GDM1 (cell line): Measurements from ENCODE around the gene CELSR3.

Source experiments
- DNase-seq: peaks from one replicate; lab custom pipeline; 2025; lab: John Stamatoyannopoulos, UW

CELSR3 gene

DNA sequence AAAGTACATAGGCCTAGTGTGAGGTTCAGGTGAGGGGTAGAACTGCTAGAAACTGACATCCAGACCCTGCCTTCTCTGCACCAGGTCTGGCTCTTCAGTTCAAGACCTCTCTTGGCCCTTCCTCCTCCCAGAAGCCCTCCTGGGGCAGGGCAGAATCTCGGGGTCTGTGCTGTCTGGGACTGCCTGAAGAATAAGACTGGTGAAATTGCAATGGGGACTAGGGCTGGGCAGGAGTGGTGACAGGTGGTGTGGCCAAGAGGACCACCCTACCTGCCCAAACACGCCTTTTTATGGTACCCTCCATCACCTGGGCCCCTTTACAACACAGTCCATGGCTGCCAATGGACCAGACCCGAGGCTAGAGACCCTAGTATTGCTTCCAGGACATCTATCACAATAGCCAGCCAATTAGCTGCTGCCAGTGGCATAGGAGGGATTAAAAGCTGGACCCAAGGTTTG lies 24.6 kb upstream of the CELSR3 start:
- DNase-seq, result no peak

DNA sequence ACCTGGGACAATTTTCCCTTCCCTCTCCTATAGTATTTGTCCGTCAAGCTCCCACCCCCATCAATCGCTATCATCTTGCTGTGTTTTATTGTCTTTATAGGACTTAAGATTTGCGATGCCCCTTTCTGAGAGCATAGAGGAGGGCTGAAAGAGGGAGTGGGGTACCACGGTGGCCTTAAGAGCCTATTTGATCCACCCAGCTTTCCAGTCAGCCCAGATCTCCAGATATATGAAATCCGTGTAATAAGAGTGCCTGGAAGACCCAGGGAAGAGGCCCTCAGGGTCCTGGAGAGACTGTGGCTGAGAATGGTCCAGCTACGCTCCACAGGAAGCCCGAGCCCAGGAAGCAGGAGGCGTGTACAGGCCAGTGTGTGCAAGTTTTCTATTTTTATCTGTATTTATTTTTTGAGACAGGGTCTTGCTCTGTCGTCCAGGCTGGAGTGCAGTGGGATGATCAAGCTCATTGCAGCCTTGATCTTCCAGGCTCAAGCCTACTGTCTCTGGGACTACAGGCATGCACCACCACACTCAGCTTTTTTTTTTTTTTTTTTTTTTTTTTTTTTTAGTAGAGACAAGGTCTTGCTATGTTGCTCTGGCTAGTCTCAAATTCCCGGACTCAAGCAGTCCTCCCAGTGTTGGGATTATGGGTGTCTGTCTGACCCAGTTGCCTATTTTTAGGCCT lies 24.0 kb upstream of the CELSR3 start:
- no peak for DNase-seq

GRCh38 chr3:48685603-48686511 lies 23.2 kb upstream of the CELSR3 start, which contains the start of gene NCKIPSD:
NCKIPSD (minus strand) TSS chr3:48685915; CDS start chr3:48685807, 108 bp downstream.
- peak; percentile 83 for DNase-seq

DNA sequence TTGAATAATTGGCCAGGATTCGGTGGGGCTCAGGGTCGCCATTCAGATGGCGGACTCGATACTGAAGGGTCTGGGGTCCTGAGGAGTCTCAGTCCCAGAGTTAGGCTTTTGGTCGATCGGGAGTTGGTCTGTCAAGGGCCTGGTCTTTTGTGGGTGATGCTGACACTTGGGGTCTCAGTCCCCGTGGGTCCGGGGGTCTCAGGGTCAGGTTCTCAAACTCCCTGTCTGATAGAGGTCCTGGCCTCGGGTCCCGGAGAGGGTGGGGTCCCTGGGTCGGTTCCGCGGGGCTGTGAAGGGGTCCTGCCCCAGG lies 22.6 kb upstream of the CELSR3 start:
- no peak for DNase-seq

- DNase-seq, result no peak
Observed at GRCh38 chr3:48684480-48685143, 21.9 kb upstream of the CELSR3 start.

GRCh38 chr3:48684054-48684349 lies 21.3 kb upstream of the CELSR3 start:
- DNase-seq, result no peak

- DNase-seq, result no peak
Observed at GRCh38 chr3:48682786-48683185, 20.1 kb upstream of the CELSR3 start.

- DNase-seq, result no peak
Observed at GRCh38 chr3:48681974-48682610, 19.4 kb upstream of the CELSR3 start.

DNA sequence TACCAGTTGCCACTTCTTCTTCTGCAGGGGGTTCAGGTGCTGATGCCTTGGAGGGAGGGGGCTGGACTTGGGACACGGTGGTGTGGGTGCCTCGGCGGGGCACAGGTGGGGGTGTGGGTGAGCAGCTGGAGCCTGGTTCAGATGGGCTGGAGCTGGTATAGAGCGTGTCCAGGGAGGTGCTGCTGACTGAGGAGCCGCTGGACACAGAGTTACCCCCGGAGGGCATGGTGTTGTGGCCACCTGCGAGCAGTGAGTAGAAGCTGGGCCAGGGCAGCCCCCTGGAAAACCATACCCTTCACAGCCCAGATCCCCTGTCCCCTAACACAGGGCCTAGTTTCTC lies 18.8 kb upstream of the CELSR3 start:
- DNase-seq, result no peak

- no peak for DNase-seq
Observed at GRCh38 chr3:48680811-48681540, 18.3 kb upstream of the CELSR3 start.

- no peak for DNase-seq
Observed at GRCh38 chr3:48679411-48680391, 17.0 kb upstream of the CELSR3 start.

GRCh38 chr3:48678566-48679380 lies 16.1 kb upstream of the CELSR3 start:
- no peak for DNase-seq

- DNase-seq, result no peak
Observed at GRCh38 chr3:48678056-48678455, 15.4 kb upstream of the CELSR3 start.

DNA sequence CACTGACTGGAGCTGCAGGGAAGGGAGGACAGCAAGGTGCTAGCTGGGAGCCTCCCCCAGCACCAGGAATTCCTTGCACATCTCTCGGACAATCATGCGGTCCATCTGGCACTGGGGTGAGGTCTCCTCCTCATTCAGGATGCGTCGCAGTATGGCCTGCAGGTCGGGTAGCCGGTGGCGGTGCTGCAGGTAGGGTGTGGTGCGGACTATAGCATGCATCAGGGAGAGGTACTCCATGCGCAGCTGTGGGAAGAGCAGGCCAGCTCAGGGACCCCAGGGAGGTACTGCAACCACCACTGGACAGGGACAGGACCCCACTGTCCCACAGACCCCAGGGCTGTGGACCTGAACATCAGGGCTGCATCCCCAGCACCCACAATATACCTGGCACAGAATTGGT lies 11.8 kb upstream of the CELSR3 start:
- DNase-seq, result no peak

- DNase-seq, result no peak
Observed at GRCh38 chr3:48672522-48672921, 9.8 kb upstream of the CELSR3 start.

DNA sequence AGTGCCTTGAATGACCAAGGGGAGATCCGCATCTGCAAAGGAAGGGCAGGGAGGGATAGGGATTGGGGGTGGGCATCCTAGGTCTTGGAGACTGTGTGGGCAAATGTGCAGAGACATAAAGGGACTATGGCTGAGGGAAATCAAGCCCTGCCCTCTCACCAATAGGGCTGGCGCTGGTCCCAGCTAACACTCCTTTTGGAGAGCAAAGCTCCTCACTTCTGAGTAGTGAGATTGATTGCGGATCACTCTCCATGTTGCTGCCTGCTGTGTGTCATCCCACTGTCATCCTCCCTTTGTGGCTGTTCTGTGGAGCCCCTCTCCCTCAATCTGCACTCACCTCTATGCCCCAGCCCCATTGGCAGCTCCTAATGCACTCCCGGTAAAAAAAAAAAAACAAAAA lies 2.2 kb upstream of the CELSR3 start:
- DNase-seq, result no peak

DNA sequence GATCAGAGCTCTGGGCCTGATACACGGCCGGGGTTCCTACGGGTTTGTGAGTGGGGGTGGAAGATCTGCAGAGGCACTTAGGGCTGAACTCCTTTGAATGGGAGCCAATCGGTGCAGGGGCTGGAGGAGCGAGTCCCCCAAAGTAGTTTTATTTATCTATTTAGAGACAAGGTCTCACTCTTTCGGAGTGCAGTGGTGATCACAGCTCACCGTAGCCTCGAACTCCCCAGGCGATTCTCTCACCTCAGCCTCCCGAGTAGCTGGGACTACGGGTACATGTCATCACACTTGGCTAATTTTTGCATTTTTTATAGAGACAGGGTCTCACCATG lies 1.6 kb upstream of the CELSR3 start:
- DNase-seq, result no peak

- DNase-seq, result peak; percentile 93
Observed at GRCh38 chr3:48663489-48664312, 1.0 kb upstream of the CELSR3 start.

DNA sequence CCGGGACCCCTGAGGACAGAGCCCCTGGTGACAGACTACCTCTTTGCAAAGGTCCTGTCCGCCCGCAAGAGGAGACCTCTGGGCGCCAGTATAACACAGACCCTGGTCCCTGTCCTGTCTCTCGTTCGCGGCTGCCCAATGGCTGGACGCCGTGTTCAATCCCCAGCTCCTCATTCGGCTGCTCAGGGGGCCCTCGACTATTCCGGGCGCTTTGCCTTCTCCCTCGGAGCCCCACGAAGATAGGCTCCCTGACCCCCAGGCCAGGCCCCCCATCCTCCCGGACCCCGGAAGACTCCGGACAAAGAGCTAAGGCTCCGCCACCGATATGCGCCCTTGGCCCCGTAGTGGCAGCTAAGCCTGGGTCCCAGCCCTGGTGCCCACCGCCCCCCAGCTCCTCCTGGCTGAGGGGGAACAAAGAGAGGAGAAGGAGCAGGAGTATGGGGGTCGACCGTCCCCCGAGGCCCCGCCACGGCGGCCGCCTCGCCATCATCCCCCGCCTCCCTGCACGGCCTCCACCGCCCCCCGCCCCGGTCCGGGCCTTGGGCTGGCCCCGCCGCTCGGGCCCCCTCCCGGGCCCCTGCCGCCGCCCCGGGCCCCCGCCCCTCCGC lies 437 bp downstream of the CELSR3 start:
- no peak for DNase-seq
